Stimulated activated CD4-positive, alpha-beta T cell treated with anti-CD3 and anti-CD28 coated beads, Interleukin-15, amount 100 ng/mL, for 48 hours (primary cell): ENCODE data around the gene ARHGAP4.
A peak's percentile ranks its signal among the peaks of the same experiment; 100 is the strongest.

ENCODE experiments used
- DNase-seq, 2 donors: peaks; one replicate each; pipeline ENCODE4 v3.0.0-alpha.2; 2020; ENCODE audit warnings: low read depth in 2 of 2

ARHGAP4 gene

GRCh38 chrX:153927672-153927921 is 1.5 kb upstream of the ARHGAP4 start:
- no peak for DNase-seq

- DNase-seq = peak; percentile 50 to 59
Observed at GRCh38 chrX:153926858-153927671, 1.0 kb upstream of the ARHGAP4 start.

- DNase-seq = no peak
Observed at GRCh38 chrX:153926552-153926857, 441 bp upstream of the ARHGAP4 start.

- DNase-seq = no peak
Observed at GRCh38 chrX:153925387-153925738, 701 bp downstream of the ARHGAP4 start.

- no peak for DNase-seq
Observed at GRCh38 chrX:153924149-153924861, 1.8 kb downstream of the ARHGAP4 start.

GRCh38 chrX:153922932-153923857 is 2.9 kb downstream of the ARHGAP4 start:
- no peak for DNase-seq

- DNase-seq = no peak
Observed at GRCh38 chrX:153921511-153922446, 4.3 kb downstream of the ARHGAP4 start.

- no peak for DNase-seq
Observed at GRCh38 chrX:153921070-153921469, 5.0 kb downstream of the ARHGAP4 start.

GRCh38 chrX:153920546-153920945 is 5.5 kb downstream of the ARHGAP4 start:
- no peak for DNase-seq

GRCh38 chrX:153919281-153919680 is 6.8 kb downstream of the ARHGAP4 start:
- DNase-seq = no peak

GRCh38 chrX:153917869-153918268 is 8.2 kb downstream of the ARHGAP4 start:
- no peak for DNase-seq

- DNase-seq = no peak
Observed at GRCh38 chrX:153913701-153914100, 12.4 kb downstream of the ARHGAP4 start.

- DNase-seq = no peak
Observed at GRCh38 chrX:153913211-153913610, 12.9 kb downstream of the ARHGAP4 start.

GRCh38 chrX:153911798-153912197 is 14.3 kb downstream of the ARHGAP4 start:
- no peak for DNase-seq

- DNase-seq = no peak
Observed at GRCh38 chrX:153910446-153910845, 15.6 kb downstream of the ARHGAP4 start.

GRCh38 chrX:153909980-153910360 is 16.1 kb downstream of the ARHGAP4 start:
- DNase-seq = no peak

- no peak for DNase-seq
Observed at GRCh38 chrX:153909024-153909979, 16.8 kb downstream of the ARHGAP4 start.

GRCh38 chrX:153908219-153908860 is 17.7 kb downstream of the ARHGAP4 start:
- DNase-seq = no peak

GRCh38 chrX:153907456-153907855 is 18.6 kb downstream of the ARHGAP4 start:
- DNase-seq = no peak
